GM19025 (cell line): ENCODE measurements around the gene PECR.
"Not testable (repeated sequence)": the region's sequence is repeated elsewhere in the genome, so short reads cannot be mapped to it uniquely, and the experiment has no call there.

Experiments used
- ATAC-seq: cut with Tn5 transposase; IDR thresholded peaks from one replicate; pipeline ENCODE4 v1.9.1; 2021; ENCODE audit warnings: mild to moderate bottlenecking, low read depth, moderate library complexity; ENCODE audit not compliant: unreplicated experiment

Gene PECR

DNA sequence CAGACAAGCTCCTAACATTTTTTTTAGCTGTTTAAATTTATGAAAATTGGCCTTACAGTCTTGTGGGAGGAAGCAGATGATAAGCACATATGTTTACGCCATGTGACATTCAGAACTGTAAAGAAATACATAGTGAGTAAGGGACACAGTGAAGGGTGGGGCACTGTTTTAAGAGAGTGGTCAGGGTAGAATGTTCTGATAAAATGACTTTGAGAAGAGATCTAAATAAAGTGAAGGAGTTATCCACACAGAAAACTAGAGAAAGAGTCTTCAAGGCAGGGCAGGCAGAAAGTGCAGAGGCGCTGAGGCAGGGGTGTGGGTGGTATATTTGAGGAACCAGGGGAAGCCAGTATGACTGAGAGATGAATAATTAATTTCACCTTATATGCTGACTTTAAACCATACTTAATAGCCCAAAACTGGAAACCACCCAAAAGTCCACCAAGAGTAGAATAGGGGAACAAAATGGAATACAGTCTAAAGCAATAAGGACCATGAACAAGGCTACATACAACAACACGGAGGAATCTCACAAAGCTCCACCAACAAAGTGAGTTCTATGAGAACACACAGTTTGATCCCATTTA is 76.8 kb downstream of the PECR start:
- ATAC-seq = peak; percentile 28

DNA sequence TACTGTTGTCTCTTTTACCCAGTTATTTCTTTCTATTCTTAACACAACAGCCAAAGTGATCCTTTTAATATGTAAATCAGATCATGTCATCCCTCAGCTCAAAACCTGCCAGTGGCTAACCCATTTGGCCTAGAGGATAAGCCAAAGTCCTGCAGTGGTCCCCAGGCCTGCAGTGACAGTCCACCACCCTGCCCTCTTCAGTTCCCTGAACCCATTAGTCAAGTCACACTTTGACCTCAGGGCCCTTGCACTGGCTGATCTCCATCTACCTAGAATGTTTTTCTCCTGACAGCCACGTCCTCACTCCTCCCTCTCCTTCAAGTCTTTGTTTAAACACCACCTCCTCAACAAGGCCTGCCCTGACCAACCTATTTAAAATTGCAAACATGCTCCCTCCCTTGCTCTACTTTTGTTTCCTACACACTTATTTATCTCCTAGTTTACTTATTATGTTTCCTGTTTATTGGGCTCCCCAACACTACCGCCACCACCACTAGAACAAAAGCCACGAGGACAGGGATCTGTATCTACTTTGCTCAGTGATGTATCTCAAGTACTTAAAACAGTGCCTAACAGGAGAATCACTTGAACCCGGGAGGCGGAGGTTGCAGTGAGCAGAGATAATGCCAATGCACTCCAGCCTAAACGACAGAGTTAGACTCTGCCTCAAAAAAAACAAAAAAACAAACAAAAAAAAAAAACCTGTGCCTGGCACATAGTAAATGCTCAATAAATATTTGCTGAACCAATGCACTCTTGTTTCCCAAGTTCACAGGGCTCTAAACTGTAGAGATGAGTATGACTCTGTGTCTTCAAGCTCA is 77.5 kb downstream of the PECR start:
- no peak for ATAC-seq

GRCh38 chr2:216002693-216003092 is 78.9 kb downstream of the PECR start:
- ATAC-seq = no peak

GRCh38 chr2:216002101-216002678 is 79.4 kb downstream of the PECR start:
- ATAC-seq = no peak

- ATAC-seq = peak; percentile 26
Measured at GRCh38 chr2:216001216-216002100, 80.2 kb downstream of the PECR start.

DNA sequence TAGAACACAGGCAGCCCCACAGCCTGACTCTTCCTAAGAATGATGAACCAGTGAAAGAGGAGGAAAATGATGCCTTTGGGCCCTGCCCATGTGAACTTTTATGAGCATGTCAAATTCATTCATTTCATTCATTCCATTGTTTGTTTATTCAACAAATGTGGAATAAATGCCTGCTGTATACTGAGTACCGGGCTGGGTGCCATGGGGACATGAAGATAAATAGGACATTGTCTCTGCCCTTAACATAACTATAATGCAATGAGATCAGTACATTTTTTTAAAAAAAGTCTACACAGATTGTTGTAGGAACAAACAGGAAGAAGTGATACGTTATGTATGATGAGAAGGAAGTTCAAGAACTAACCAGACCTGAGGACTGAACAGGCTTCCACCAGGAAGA is 83.0 kb downstream of the PECR start:
- no peak for ATAC-seq

DNA sequence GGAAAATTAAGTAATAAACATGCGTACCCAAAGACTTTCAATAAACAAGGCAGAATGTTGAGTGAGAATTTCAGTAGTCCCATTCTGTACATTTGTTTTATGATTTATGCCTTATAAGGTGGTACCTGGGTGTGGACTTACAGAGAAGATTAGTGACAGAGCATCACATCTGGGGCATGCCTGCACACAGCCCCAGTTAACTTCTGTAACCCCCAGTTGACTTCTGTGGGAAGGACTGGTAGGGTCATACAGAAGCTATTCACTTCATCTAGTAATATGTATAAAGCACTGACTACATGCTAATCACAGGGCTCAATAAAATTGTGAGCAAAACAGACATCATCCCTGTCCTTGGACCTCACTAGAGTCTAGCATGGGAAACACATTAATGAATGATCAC is 84.4 kb downstream of the PECR start:
- ATAC-seq = no peak

GRCh38 chr2:215994911-215995310 is 86.7 kb downstream of the PECR start:
- no peak for ATAC-seq

DNA sequence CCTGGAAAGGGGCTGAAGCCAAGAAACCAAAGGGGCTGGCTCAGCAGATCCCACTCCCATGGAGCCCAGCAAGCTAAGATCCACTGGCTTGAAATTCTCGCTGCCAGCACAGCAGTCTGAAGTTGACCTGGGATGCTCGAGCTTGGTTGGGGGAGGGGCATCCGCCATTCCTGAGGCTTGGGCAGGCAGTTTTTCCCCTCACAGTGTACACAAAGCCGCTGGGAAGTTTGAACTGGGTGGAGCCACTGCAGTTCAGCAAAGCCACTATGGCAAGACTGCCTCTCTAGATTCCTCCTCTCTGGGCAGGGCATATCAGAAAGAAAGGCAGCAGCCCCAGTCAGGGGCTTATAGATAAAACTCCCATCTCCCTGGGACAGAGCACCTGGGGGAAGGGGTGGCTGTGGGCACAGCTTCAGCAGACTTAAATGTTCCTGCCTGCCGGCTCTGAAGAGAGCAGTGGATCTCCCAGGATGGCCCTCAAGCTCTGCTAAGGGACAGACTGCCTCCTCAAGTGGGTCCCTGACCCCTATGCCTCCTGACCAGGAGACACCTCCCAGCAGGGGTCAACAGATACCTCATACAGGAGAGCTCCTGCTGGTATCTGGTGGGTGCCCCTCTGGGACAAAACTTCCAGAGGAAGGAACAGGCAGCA is 92.9 kb downstream of the PECR start:
- not testable (repeated sequence) for ATAC-seq
